Activated effector memory CD4-positive, alpha-beta T cell treated with Interleukin-2 at 50 U/mL for 16 hours (primary cell): ENCODE measurements around the gene TMEM145.
"Not testable (repeated sequence)": the region's sequence is repeated elsewhere in the genome, so short reads cannot be mapped to it uniquely, and the experiment has no call there.

Experiments
- DNase-seq: peaks from one replicate; pipeline ENCODE4 v3.0.0-alpha.2; 2020

The TMEM145 gene

GRCh38 chr19:42339126-42339860 lies 26.2 kb downstream of the TMEM145 start:
- DNase-seq: not testable (repeated sequence)

GRCh38 chr19:42339922-42340321 lies 26.8 kb downstream of the TMEM145 start:
- not testable (repeated sequence) for DNase-seq

DNA sequence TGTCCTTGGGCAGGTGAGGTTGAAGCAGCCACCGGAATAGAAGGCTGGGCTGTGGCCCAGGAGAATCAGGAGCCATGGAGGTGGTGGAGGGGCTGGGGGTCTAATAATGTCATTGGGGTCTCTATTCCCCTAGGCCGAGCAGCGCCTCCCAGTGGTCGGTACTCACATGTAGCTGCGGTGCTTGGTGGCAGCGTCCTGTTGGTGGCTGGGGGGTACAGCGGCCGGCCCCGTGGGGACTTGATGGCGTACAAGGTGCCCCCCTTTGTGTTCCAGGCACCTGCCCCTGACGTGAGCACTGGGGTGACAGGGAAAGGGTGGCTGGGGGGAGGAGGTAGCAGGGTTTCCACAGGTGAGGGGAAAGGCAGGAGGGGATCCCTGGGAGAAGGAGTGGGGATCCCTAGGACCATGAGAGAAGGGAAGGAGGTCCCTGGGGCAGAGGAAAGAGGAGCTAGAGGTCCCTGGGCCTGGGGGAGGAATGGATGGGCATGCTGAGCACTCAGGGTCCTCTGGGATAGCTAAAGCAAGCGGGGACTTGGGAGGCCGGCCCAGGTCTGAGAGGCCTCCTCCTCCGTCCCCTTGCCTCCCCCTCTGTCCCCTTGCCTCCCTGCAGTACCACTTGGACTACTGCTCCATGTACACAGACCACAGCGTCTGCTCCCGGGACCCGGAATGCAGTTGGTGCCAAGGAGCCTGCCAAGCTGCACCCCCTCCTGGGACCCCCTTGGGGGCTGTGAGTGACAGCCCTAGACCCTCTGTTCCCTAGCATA lies 30.4 kb downstream of the TMEM145 start:
- DNase-seq: no peak

DNA sequence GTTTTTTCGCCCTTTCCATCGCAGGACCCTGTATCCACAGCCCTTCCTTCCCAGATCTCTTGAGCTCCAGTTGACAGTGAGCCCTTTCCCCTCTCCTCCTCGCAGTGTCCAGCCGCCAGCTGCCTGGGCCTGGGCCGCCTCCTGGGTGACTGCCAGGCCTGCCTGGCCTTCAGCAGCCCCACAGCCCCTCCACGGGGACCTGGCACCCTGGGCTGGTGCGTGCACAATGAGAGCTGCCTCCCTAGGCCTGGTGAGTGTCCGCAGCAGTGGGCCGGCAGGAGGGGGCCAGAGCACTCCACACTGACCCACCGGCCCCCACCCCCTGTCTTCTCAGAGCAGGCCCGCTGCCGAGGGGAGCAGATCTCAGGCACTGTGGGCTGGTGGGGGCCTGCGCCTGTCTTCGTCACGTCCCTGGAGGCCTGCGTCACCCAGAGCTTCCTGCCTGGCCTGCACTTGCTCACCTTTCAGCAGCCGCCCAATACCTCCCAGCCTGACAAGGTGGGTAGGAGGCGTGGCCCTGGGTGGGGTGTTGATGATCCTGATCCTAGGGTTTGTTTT lies 31.3 kb downstream of the TMEM145 start:
- no peak for DNase-seq

DNA sequence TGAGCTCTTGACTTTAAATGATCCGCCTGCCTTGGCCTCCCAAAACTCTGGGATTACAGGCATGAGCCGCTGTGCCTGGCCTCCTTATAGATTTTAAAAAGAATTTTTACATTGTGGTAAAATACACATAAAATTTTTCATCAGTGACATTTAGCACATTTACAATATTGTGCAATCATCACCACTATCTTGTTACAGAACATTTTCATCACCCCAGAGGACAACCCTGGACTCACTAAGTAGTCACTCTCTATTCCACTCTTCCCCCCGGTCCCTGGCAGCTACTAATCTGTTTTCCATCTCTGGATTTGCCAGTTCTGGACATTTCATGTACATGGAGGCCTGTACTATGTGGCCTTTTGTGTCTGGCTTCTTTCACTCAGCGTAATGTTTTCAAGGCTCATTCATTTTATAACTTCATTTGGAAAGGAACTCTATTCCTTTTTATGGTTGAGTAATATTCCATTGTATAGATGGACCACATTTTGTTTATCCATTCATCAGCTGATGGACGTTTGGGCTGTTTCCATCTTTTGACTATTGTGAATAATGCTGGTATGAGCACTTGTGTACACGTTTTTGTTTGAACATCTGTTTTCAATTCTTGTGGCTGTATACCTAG lies 32.2 kb downstream of the TMEM145 start:
- DNase-seq: no peak

DNA sequence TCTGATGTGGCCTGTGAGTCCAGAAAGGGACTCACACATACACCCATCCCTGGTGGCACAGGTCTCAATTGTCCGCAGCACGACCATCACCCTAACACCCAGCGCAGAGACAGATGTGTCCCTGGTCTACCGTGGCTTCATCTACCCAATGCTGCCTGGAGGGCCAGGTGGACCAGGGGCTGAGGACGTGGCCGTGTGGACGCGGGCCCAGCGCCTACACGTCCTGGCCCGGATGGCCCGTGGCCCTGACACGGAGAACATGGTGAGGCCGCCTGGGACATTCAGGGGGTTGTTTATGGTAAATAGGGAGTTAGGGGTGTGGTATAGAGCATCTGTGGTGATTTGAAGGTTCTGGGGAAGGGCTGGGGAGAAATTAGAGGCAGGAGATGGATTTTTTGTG lies 35.1 kb downstream of the TMEM145 start:
- no peak for DNase-seq

DNA sequence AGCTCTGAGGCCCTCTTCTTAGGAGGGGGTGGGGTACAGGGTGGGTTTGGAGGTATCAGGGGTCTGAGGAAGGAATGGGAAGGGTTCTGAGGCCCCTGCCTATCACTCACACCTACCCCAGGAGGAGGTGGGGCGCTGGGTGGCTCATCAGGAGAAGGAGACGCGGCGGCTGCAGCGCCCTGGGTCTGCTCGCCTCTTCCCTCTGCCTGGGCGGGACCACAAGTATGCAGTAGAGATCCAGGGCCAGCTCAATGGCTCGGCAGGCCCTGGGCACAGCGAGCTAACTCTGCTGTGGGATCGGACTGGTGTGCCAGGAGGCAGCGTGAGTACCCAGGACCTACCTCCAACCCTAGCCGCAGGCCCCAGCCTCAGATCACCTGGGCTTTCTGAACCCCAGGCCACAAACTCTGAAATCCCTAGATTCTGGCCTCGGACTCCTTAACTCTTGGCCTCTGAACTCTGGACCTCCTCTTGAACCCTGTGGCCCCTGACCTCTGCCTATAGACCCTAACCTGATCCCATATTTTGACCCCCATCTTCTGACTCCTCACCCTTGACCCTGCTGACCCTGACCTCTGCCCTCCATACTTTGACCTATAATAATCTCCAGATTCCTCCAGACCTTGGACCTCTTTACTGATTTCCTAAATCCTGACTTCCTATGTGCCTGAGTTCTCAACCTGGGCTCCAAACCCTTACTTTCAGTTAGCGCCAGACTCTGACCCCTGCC lies 36.4 kb downstream of the TMEM145 start:
- DNase-seq: no peak

DNA sequence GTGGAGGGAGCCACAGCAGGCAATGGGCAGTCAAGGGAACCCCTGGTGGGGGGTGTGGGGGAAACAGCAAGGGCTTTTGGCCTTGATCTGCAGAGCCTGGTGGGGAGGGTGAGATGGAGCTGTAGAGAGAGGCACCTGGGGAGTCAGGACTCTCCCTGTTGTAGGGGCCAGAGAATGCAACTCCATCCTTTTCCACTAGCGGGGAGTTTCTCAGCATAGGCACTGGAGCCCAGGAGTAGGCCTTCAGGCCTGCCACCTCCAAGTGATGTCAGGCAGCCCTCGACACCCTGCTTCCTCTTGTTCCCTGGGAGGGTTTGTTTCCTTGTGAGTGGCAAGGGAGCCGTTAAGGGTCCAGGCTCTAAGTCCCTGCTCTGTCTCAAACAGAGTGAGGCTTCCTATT lies 37.3 kb downstream of the TMEM145 start:
- DNase-seq: no peak

DNA sequence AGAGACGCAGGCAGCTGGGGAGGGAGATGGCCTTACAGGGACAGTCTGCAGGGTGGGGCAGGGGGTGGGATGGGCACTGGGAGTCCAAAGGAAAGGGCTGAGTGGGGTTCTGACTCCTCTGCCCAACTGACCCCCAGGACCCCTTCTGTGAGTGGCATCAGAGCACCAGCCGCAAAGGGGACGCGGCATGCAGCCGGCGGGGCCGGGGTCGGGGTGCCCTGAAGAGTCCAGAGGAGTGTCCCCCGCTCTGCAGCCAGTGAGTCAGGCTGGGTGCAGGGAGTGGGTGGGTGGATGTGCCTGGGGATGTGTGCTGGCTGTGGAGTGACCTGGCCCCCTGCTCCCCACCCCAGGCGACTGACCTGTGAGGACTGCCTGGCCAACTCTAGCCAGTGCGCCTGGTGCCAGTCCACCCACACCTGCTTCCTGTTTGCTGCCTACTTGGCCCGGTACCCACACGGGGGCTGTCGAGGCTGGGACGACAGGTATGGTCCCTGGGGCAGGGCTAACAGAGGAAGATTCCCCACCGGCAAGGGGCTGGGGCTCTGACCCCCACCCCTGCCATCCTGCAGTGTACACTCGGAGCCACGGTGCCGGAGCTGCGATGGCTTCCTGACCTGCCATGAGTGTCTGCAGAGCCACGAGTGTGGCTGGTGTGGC lies 38.1 kb downstream of the TMEM145 start:
- DNase-seq: no peak

GRCh38 chr19:42352301-42353259 lies 39.5 kb downstream of the TMEM145 start:
- DNase-seq: no peak

- DNase-seq: no peak
Measured at GRCh38 chr19:42353341-42354015, 40.4 kb downstream of the TMEM145 start.

DNA sequence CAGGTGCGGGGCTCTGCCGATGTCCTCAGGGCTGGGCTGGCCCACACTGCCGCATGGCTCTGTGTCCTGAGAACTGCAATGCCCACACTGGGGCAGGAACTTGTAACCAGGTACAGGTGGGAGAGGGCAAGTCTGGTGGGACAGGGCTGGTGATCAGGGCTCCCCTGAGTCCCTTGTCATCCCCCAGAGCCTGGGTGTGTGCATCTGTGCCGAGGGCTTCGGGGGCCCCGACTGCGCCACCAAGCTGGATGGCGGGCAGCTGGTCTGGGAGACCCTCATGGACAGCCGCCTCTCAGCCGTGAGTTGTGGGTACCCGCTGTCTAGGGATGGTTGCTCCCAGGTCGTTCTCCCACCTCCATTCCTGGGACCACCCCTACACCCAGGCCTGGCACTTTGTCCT lies 42.8 kb downstream of the TMEM145 start:
- DNase-seq: no peak

DNA sequence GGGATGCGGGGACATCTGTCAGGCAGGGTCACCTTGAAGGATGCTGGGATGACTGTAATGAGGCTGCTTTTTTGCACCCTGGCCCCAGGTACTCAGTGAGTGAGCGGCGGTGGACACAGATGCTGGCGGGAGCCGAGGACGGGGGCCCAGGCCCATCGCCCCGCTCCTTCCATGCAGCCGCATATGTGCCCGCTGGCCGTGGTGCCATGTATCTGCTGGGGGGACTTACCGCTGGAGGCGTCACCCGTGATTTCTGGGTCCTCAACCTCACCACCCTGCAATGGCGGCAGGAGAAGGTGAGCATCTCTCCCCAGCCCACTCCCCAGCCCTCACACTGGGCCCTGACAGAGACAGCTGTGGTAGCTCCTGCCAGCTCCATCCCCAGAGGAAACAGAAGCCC lies 43.6 kb downstream of the TMEM145 start:
- DNase-seq: no peak

- no peak for DNase-seq
Measured at GRCh38 chr19:42357290-42357689, 44.2 kb downstream of the TMEM145 start.

- no peak for DNase-seq
Measured at GRCh38 chr19:42360787-42361544, 47.9 kb downstream of the TMEM145 start.

DNA sequence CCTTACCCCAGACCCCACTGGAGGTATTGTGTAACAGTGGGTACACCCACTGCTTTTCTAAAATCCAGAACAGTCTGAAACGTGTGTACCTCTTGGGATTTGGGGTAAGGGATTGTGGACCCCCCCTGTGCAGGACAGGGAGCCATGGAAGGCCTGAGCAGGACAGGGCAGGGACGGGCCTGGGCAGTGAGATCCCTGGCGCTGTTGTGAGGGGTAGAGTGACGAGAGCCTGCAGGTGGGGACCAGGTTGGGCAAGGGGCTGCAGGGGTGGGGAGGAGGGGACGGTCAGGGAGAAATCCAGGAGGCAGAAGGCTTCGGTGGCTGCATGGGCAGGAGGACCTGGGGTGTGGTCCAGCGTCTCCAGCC lies 48.4 kb downstream of the TMEM145 start:
- no peak for DNase-seq

DNA sequence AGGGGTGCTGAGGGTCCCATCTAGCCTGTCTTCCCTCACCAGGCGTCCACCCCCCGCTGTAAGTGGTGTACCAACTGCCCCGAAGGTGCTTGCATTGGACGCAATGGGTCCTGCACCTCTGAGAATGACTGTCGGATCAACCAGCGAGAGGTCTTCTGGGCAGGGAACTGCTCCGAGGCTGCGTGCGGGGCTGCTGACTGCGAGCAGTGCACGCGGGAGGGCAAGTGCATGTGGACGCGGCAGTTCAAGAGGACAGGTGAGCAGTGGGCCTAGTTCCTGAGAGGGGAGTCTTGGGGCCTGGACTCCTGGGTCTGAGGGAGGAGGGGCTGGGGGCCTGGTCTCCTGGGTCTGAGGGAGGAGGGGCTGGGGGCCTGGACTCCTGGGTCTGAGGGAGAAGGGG lies 49.2 kb downstream of the TMEM145 start:
- DNase-seq: no peak

DNA sequence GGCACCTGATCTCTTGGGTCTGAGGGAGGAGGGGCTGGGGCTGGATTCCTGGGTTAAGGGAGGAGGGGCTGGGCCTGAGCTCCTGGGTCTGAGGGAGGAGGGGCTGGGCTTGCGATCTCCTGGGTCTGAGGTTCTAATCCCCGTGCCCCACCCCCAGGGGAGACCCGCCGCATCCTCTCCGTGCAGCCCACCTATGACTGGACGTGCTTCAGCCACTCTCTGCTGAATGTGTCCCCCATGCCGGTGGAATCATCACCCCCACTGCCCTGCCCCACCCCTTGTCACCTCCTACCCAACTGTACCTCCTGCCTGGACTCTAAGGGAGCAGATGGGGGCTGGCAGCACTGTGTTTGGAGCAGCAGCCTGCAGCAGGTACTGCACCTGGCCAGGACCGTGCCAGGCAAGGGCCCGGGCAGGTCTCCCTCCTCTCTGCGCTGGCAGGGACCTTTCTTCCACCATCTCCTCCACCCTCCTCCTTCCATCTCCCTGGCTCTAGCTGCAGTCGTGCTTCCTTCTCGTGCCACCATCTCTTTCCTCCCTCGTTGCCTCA lies 49.9 kb downstream of the TMEM145 start:
- no peak for DNase-seq

DNA sequence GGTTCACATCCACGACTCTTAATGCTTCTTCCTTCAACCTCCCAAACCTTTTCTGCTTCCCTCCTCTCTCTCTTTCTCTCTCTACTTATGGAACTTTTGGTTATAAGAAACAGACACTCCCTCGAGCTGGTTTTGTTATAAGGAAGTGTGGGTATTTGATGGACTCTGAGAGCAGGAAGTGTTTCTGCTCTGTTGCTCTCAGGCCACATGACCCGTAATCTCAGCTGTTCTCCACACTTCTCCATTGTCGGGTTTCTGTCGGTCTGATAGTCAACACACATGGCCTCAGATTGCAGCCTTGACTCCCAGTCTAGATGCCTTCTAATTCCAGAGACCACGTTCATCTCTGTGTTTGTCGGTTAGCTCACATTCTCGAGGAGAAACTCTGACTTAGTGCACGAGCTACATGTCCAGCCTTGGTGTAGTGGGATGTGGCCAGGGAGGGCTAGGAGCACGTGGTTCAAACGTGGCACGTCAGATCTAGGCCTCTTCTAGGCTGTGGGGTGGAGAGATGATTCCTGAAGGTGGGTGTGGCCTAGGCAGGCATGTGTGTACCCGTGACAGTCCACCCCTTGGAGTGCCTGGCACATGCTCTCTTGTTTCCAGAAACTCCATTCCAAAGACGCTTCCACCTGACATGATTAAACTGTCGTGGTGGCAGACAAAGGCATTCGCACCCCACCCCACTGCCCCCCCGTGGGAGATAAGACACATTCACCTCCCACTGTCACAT lies 50.7 kb downstream of the TMEM145 start:
- DNase-seq: no peak
